PC-9 (cell line): ENCODE measurements around the gene SMIM38.

Experiments used
- EZH2 ChIP-seq: fragments of 200-600 bp; sonication (generic); IDR thresholded peaks from 2 replicates; pipeline ENCODE4 v1.8.0; 2017; ENCODE audit warnings: antibody characterized with exemption, low read depth
- TF ChIP-seq, protein P1 (sequence below): fragments of 200-600 bp; sonication (generic); conservative IDR thresholded peaks from 2 replicates; pipeline ENCODE4 v1.6.1; 2017; ENCODE audit warnings: mixed run types, antibody characterized with exemption, mild to moderate bottlenecking, moderate library complexity

DNA sequence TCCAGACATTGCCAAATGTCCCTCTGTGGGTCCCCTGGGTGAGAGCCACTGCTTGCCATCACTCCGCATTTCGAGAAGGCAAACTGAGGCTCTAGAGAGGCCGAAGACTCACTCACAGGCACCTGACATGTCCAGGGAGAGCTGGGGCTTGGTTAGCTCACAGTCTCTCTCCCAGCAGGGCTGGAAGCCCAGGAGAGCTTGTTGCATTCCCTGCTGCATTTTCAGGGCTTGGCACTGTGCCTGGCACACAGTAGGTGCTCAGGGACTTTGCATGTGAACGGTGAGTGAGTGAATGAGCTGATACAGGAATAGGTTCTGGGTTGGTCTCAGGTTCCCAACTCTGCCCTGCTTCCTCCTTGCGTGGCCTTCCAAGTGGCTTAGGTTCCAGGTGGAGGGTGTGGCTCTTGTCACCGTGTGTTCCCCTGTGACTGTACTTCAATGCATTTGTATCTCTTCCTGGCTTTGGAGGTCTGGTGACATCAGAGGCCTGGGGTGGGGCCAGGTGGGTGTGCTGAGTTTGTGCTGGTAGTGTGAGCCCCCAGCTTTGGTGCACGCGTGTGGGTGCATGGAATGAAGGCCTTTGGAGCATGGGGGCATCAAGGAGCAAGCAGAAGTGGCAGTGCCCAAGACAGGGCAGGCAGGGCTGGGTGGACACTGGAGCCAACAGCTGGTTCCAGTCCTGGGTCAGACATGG is 18.4 kb upstream of the SMIM38 start:
- TF ChIP-seq, protein P1, sequence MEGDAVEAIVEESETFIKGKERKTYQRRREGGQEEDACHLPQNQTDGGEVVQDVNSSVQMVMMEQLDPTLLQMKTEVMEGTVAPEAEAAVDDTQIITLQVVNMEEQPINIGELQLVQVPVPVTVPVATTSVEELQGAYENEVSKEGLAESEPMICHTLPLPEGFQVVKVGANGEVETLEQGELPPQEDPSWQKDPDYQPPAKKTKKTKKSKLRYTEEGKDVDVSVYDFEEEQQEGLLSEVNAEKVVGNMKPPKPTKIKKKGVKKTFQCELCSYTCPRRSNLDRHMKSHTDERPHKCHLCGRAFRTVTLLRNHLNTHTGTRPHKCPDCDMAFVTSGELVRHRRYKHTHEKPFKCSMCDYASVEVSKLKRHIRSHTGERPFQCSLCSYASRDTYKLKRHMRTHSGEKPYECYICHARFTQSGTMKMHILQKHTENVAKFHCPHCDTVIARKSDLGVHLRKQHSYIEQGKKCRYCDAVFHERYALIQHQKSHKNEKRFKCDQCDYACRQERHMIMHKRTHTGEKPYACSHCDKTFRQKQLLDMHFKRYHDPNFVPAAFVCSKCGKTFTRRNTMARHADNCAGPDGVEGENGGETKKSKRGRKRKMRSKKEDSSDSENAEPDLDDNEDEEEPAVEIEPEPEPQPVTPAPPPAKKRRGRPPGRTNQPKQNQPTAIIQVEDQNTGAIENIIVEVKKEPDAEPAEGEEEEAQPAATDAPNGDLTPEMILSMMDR = no peak
- TF ChIP-seq EZH2 = no peak
